WTC11 (cell line): ENCODE measurements around the gene CCDC178. TPM values are rescaled to one million over a fixed set of nuclear protein-coding genes. Genes with fewer than 3 reads are reported as not detected.
"Not testable (repeated sequence)": the region's sequence is repeated elsewhere in the genome, so short reads cannot be mapped to it uniquely, and the experiment has no call there.

ENCODE experiments used
- ATAC-seq: fragments of 200-7000 bp; cut with Tn5 transposase; 2 replicates; pipeline ENCODE4 v1.10.0; 2021; ENCODE audit warnings: mild to moderate bottlenecking, moderate library complexity
- CTCF ChIA-PET: fragments of 300-600 bp; sonication (Branson Sonifier 250); formaldehyde crosslinking; loops from one replicate; lab custom pipeline; 2021; ENCODE audit warnings: antibody characterized with exemption; lab: Charles Lee
- POLR2A ChIA-PET: fragments of 350-600 bp; sonication (Branson Sonifier 250); formaldehyde crosslinking; loops from one replicate; lab custom pipeline; 2021; ENCODE audit warnings: antibody characterized with exemption; lab: Charles Lee
- DNase-seq: peaks from one replicate; pipeline ENCODE4 v3.0.0; 2021; ENCODE audit warnings: low spot score
- H3K27ac Mint-ChIP-seq: 2 replicates; pipeline ENCODE4 v1.8.0; 2021; ENCODE audit warnings: mixed read lengths
- H3K27me3 Mint-ChIP-seq: 2 replicates; pipeline ENCODE4 v1.8.0; 2021; ENCODE audit warnings: low read depth, mild to moderate bottlenecking, moderate library complexity, mixed read lengths
- H3K36me3 Mint-ChIP-seq: 2 replicates; pipeline ENCODE4 v1.8.0; 2021; ENCODE audit warnings: mixed read lengths
- H3K4me1 Mint-ChIP-seq: 2 replicates; pipeline ENCODE4 v1.8.0; 2022; ENCODE audit warnings: mixed read lengths
- H3K4me3 Mint-ChIP-seq: 2 replicates; pipeline ENCODE4 v1.8.0; 2021; ENCODE audit warnings: mild to moderate bottlenecking, moderate library complexity, mixed read lengths
- H3K9me3 Mint-ChIP-seq: 2 replicates; pipeline ENCODE4 v1.8.0; 2021; ENCODE audit warnings: mixed read lengths
- ETV6 ChIP-seq: sonication (generic); formaldehyde crosslinking; IDR thresholded peaks from 2 replicates; pipeline ENCODE4 v1.8.1; 2022; ENCODE audit warnings: mild to moderate bottlenecking, missing genetic modification reagents
- GABPB1 ChIP-seq: sonication (generic); formaldehyde crosslinking; IDR thresholded peaks from 2 replicates; pipeline ENCODE4 v1.8.1; 2023; ENCODE audit warnings: mild to moderate bottlenecking, missing genetic modification reagents
- IRF2 ChIP-seq: sonication (generic); formaldehyde crosslinking; IDR thresholded peaks from 2 replicates; pipeline ENCODE4 v1.8.0; 2022; ENCODE audit warnings: low read depth, missing genetic modification reagents, borderline replicate concordance
- MXD4 ChIP-seq: fragments of 250-450 bp; sonication (Bioruptor Pico); IDR thresholded peaks from 2 replicates; pipeline ENCODE4 v1.8.0; 2021; ENCODE audit warnings: mild to moderate bottlenecking, moderate library complexity, borderline replicate concordance
- NR1H2 ChIP-seq: sonication (generic); formaldehyde crosslinking; IDR thresholded peaks from 2 replicates; pipeline ENCODE4 v1.9.0; 2021; ENCODE audit warnings: mild to moderate bottlenecking, moderate library complexity, missing genetic modification reagents
- OVOL2 ChIP-seq: fragments of 250-450 bp; sonication (Bioruptor Pico); IDR thresholded peaks from 2 replicates; pipeline ENCODE4 v1.9.0; 2021; ENCODE audit warnings: mild to moderate bottlenecking, borderline replicate concordance
- RELA ChIP-seq: sonication (generic); formaldehyde crosslinking; IDR thresholded peaks from 2 replicates; pipeline ENCODE4 v1.8.1; 2022; ENCODE audit warnings: missing genetic modification reagents, mild to moderate bottlenecking, borderline replicate concordance
- SMAD3 ChIP-seq: sonication (generic); formaldehyde crosslinking; IDR thresholded peaks from 2 replicates; pipeline ENCODE4 v1.8.0; 2022; ENCODE audit warnings: missing genetic modification reagents, mild to moderate bottlenecking, borderline replicate concordance
- TCF7 ChIP-seq: sonication (generic); formaldehyde crosslinking; IDR thresholded peaks from 2 replicates; pipeline ENCODE4 v1.8.0; 2022; ENCODE audit warnings: mild to moderate bottlenecking, low read depth, missing genetic modification reagents, moderate library complexity
- ZNF121 ChIP-seq: sonication (generic); formaldehyde crosslinking; IDR thresholded peaks from 2 replicates; pipeline ENCODE4 v1.8.0; 2023; ENCODE audit warnings: missing genetic modification reagents
- ZNF138 ChIP-seq: sonication (generic); formaldehyde crosslinking; conservative IDR thresholded peaks from 2 replicates; pipeline ENCODE4 v1.8.1; 2022; ENCODE audit warnings: mild to moderate bottlenecking, moderate library complexity, missing genetic modification reagents
- ZNF219 ChIP-seq: sonication (generic); formaldehyde crosslinking; IDR thresholded peaks from 2 replicates; pipeline ENCODE4 v1.8.0; 2023; ENCODE audit warnings: missing genetic modification reagents, mild to moderate bottlenecking, borderline replicate concordance
- ZNF423 ChIP-seq: fragments of 250-450 bp; sonication (Bioruptor Pico); IDR thresholded peaks from 2 replicates; pipeline ENCODE4 v2.1.2; 2022; ENCODE audit warnings: mild to moderate bottlenecking, moderate library complexity
- total RNA-seq: library from RNA; stranded (reverse); gene quantifications from 3 replicates; pipeline ENCODE4 v1.2.3, GENCODE V29; 2021
- TF ChIP-seq, protein P1 (sequence below): sonication (generic); formaldehyde crosslinking; IDR thresholded peaks from 2 replicates; pipeline ENCODE4 v1.8.1; 2023; ENCODE audit warnings: mild to moderate bottlenecking, missing genetic modification reagents, borderline replicate concordance
- TF ChIP-seq, protein P2 (sequence below): sonication (generic); formaldehyde crosslinking; IDR thresholded peaks from 2 replicates; pipeline ENCODE4 v1.8.1; 2023; ENCODE audit warnings: mild to moderate bottlenecking, missing genetic modification reagents, moderate library complexity
- TF ChIP-seq, protein P3 (sequence below): sonication (generic); formaldehyde crosslinking; IDR thresholded peaks from 2 replicates; pipeline ENCODE4 v1.8.1; 2023; ENCODE audit warnings: mild to moderate bottlenecking, missing genetic modification reagents
- TF ChIP-seq, protein P4 (sequence below): sonication (generic); formaldehyde crosslinking; IDR thresholded peaks from 2 replicates; pipeline ENCODE4 v1.8.0; 2022; ENCODE audit warnings: mild to moderate bottlenecking, missing genetic modification reagents
- TF ChIP-seq, protein P5 (sequence below): sonication (generic); formaldehyde crosslinking; IDR thresholded peaks from 2 replicates; pipeline ENCODE4 v1.8.1; 2022; ENCODE audit warnings: mild to moderate bottlenecking, missing genetic modification reagents, moderate library complexity, borderline replicate concordance
- TF ChIP-seq, protein P6 (sequence below): fragments of 250-450 bp; sonication (Bioruptor Pico); IDR thresholded peaks from 2 replicates; pipeline ENCODE4 v1.8.0; 2021; ENCODE audit warnings: mild to moderate bottlenecking
- TF ChIP-seq, protein P7 (sequence below): sonication (generic); formaldehyde crosslinking; IDR thresholded peaks from 2 replicates; pipeline ENCODE4 v1.8.1; 2023; ENCODE audit warnings: mild to moderate bottlenecking, missing genetic modification reagents, moderate library complexity

CCDC178 gene
- total RNA-seq, 1 experiment from 2014 or later = 0.20 TPM

DNA sequence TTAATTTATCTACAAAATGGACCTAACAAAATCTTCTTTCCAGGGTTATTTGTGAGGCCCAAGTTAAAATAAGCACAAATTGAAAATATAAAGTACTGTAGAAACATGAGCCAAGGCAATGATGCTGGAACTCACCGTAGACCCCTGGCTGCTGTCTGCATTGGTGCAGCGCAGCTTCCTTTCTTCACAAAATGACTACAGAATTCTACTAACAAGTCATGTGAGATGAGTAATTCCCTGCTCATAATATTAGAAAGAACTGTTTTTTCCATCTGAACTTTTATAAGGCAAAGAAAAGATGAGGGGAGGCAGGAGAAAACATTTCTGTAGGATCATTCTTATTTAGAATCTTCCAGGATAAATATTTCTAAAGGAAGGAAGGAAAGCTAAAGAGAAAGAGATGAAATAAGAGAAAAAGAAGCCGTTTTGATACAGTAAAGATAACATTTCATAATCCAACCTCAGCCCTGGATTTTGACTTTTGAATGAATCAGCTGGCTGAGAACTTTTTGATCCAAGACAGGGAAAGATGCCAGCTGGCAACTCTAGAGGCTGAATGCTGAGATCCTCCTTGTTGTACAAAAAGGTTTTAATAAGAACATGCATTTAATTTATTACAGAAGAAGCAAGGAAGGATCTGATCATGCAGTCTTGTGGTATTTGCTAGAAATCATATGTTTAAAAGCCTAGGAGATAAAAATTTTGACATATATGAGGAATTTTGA is 483.8 kb downstream of the CCDC178 start (continued):
- TF ChIP-seq, protein P1, sequence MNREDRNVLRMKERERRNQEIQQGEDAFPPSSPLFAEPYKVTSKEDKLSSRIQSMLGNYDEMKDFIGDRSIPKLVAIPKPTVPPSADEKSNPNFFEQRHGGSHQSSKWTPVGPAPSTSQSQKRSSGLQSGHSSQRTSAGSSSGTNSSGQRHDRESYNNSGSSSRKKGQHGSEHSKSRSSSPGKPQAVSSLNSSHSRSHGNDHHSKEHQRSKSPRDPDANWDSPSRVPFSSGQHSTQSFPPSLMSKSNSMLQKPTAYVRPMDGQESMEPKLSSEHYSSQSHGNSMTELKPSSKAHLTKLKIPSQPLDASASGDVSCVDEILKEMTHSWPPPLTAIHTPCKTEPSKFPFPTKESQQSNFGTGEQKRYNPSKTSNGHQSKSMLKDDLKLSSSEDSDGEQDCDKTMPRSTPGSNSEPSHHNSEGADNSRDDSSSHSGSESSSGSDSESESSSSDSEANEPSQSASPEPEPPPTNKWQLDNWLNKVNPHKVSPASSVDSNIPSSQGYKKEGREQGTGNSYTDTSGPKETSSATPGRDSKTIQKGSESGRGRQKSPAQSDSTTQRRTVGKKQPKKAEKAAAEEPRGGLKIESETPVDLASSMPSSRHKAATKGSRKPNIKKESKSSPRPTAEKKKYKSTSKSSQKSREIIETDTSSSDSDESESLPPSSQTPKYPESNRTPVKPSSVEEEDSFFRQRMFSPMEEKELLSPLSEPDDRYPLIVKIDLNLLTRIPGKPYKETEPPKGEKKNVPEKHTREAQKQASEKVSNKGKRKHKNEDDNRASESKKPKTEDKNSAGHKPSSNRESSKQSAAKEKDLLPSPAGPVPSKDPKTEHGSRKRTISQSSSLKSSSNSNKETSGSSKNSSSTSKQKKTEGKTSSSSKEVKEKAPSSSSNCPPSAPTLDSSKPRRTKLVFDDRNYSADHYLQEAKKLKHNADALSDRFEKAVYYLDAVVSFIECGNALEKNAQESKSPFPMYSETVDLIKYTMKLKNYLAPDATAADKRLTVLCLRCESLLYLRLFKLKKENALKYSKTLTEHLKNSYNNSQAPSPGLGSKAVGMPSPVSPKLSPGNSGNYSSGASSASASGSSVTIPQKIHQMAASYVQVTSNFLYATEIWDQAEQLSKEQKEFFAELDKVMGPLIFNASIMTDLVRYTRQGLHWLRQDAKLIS (CRISPR knock-in tag) = no peak
- no peak for TF ChIP-seq TCF7 (CRISPR knock-in tag)

DNA sequence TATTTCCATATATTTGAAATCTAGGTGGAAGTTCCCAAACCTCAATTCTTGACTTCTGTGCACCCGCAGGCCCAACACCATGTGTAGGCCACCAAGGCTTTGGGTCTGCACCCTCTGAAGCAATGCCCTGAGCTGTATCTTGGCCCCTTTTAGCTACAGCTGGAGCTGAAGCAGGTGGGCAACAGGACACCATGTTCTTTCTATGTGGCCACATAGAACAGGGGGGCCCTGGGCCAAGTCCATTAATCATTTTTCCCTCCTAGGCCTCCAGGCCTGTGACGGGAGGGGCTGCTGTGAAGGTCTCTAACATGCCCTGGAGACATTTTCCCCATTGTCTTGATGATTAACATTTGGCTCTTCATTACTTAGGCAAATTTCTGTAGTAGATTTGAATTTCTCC is 488.2 kb downstream of the CCDC178 start:
- peaks cover 19% of the 10 kb centered on the region for H3K36me3 Mint-ChIP-seq
- POLR2A ChIA-PET = not testable (repeated sequence)

DNA sequence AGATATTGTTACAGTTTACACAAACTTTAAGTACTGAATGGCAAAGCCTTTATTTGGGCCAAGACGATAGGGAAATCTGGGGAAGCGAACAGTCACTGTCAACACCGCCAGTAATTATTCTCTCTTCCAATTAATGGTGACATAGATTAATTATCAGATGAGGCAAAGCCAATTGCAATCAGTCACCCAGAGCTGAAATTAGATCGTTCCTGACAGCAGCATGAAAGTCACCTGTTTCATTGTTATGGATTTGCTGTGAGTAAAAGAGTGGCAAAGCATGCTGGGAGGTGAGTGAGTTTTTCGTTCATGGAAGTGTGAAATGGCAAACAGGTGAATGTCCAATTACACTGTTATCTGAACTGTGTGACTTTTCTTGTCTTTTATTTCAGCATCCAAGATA is 502.9 kb downstream of the CCDC178 start:
- no peaks in the 10 kb centered on the region for H3K27me3 Mint-ChIP-seq
- H3K4me1 Mint-ChIP-seq = peaks cover 48% of the 10 kb centered on the region
- DNase-seq = no peak
- CTCF ChIA-PET = no interaction called here
- H3K9me3 Mint-ChIP-seq = peaks cover 19% of the 10 kb centered on the region
- H3K27ac Mint-ChIP-seq = peak overlapping the region; percentile 75
- no peak for ATAC-seq
- POLR2A ChIA-PET = no interaction called here
- H3K4me3 Mint-ChIP-seq = no peak overlapping the region
- no peak for TF ChIP-seq ZNF138 (CRISPR knock-in tag)
- TF ChIP-seq, protein P2, sequence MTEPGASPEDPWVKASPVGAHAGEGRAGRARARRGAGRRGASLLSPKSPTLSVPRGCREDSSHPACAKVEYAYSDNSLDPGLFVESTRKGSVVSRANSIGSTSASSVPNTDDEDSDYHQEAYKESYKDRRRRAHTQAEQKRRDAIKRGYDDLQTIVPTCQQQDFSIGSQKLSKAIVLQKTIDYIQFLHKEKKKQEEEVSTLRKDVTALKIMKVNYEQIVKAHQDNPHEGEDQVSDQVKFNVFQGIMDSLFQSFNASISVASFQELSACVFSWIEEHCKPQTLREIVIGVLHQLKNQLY (CRISPR knock-in tag) = no peak
- TF ChIP-seq, protein P3, sequence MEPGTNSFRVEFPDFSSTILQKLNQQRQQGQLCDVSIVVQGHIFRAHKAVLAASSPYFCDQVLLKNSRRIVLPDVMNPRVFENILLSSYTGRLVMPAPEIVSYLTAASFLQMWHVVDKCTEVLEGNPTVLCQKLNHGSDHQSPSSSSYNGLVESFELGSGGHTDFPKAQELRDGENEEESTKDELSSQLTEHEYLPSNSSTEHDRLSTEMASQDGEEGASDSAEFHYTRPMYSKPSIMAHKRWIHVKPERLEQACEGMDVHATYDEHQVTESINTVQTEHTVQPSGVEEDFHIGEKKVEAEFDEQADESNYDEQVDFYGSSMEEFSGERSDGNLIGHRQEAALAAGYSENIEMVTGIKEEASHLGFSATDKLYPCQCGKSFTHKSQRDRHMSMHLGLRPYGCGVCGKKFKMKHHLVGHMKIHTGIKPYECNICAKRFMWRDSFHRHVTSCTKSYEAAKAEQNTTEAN (CRISPR knock-in tag) = no peak
- TF ChIP-seq MXD4 (CRISPR knock-in tag) = no peak
- TF ChIP-seq, protein P4, sequence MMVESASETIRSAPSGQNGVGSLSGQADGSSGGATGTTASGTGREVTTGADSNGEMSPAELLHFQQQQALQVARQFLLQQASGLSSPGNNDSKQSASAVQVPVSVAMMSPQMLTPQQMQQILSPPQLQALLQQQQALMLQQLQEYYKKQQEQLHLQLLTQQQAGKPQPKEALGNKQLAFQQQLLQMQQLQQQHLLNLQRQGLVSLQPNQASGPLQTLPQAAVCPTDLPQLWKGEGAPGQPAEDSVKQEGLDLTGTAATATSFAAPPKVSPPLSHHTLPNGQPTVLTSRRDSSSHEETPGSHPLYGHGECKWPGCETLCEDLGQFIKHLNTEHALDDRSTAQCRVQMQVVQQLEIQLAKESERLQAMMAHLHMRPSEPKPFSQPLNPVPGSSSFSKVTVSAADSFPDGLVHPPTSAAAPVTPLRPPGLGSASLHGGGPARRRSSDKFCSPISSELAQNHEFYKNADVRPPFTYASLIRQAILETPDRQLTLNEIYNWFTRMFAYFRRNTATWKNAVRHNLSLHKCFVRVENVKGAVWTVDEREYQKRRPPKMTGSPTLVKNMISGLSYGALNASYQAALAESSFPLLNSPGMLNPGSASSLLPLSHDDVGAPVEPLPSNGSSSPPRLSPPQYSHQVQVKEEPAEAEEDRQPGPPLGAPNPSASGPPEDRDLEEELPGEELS (CRISPR knock-in tag) = no peak
- TF ChIP-seq, protein P5, sequence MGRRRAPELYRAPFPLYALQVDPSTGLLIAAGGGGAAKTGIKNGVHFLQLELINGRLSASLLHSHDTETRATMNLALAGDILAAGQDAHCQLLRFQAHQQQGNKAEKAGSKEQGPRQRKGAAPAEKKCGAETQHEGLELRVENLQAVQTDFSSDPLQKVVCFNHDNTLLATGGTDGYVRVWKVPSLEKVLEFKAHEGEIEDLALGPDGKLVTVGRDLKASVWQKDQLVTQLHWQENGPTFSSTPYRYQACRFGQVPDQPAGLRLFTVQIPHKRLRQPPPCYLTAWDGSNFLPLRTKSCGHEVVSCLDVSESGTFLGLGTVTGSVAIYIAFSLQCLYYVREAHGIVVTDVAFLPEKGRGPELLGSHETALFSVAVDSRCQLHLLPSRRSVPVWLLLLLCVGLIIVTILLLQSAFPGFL = no peak
- TF ChIP-seq, protein P6, sequence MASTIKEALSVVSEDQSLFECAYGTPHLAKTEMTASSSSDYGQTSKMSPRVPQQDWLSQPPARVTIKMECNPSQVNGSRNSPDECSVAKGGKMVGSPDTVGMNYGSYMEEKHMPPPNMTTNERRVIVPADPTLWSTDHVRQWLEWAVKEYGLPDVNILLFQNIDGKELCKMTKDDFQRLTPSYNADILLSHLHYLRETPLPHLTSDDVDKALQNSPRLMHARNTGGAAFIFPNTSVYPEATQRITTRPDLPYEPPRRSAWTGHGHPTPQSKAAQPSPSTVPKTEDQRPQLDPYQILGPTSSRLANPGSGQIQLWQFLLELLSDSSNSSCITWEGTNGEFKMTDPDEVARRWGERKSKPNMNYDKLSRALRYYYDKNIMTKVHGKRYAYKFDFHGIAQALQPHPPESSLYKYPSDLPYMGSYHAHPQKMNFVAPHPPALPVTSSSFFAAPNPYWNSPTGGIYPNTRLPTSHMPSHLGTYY (CRISPR knock-in tag) = no peak
- TF ChIP-seq ZNF423 (CRISPR knock-in tag) = no peak
- TF ChIP-seq GABPB1 = no peak
- no peak for TF ChIP-seq ZNF219
- no peak for TF ChIP-seq IRF2 (CRISPR knock-in tag)
- TF ChIP-seq NR1H2 (CRISPR knock-in tag) = no peak
- no peak for TF ChIP-seq ZNF121
- no peak for TF ChIP-seq RELA (CRISPR knock-in tag)
- no peak for TF ChIP-seq OVOL2 (CRISPR knock-in tag)
- TF ChIP-seq, protein P7, sequence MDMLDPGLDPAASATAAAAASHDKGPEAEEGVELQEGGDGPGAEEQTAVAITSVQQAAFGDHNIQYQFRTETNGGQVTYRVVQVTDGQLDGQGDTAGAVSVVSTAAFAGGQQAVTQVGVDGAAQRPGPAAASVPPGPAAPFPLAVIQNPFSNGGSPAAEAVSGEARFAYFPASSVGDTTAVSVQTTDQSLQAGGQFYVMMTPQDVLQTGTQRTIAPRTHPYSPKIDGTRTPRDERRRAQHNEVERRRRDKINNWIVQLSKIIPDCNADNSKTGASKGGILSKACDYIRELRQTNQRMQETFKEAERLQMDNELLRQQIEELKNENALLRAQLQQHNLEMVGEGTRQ (CRISPR knock-in tag) = no peak
- no peak for TF ChIP-seq ETV6
- no peak for TF ChIP-seq SMAD3 (CRISPR knock-in tag)
- TF ChIP-seq, all 79 proteins: peak for 0
- H3K36me3 Mint-ChIP-seq = peaks cover 11% of the 10 kb centered on the region

More for the DNA sequence above, 488.2 kb downstream of the CCDC178 start:
- H3K4me3 Mint-ChIP-seq, CTCF ChIA-PET, DNase-seq, H3K27ac Mint-ChIP-seq, H3K27me3 Mint-ChIP-seq, ATAC-seq, H3K4me1 Mint-ChIP-seq: not testable (repeated sequence)
- peaks cover 29% of the 10 kb centered on the region for H3K9me3 Mint-ChIP-seq
